HCT116 (cell line): ENCODE measurements around the gene DRAXIN. TPM values are rescaled to one million over a fixed set of nuclear protein-coding genes. Genes with fewer than 3 reads are reported as not detected.

Experiments used
- ATAC-seq: fragments of 200-7000 bp; cut with Tn5 transposase; 2 replicates; pipeline ENCODE4 v1.9.1; 2020; ENCODE audit warnings: mild to moderate bottlenecking, moderate library complexity
- BruUV-seq: library from RNA; stranded (reverse); fragments of 400-500 nt; replicated peaks from 2 replicates; lab custom pipeline; 2021; lab: Mats Ljungman, UMichigan
- CTCF ChIA-PET: fragments of 300-600 bp; sonication (Branson Sonifier 250); formaldehyde crosslinking; loops from one replicate; lab custom pipeline; 2021; ENCODE audit warnings: antibody characterized with exemption; lab: Charles Lee
- POLR2A ChIA-PET: fragments of 300-600, 350-600 bp; sonication (Branson Sonifier 250); formaldehyde crosslinking; loops from one replicate; lab custom pipeline; 2021; ENCODE audit warnings: antibody characterized with exemption; lab: Charles Lee
- RAD21 ChIA-PET, 2 experiments: fragments of 300-600 bp; sonication (Branson Sonifier 250); formaldehyde crosslinking; loops; one replicate each; lab custom pipeline; 2023; ENCODE audit warnings: low total read pairs in 2 of 2; ENCODE audit not compliant: uncharacterized antibody in 2 of 2, unreplicated experiment in 2 of 2, low non-redundant PET in 1 of 2; lab: Charles Lee
- DNase-seq: peaks from one replicate; pipeline ENCODE4 v3.0.0-alpha.2; 2010; ENCODE audit warnings: low read depth, low spot score
- H2AFZ ChIP-seq: fragments of 200-600 bp; shearing (Covaris generic), sonication (generic); 2 replicates; pipeline ENCODE4 v1.6.1; 2017; ENCODE audit warnings: low read depth, mixed run types, mixed read lengths, antibody characterized with exemption, low read length; ENCODE audit not compliant: poor library complexity, severe bottlenecking
- H3K27ac ChIP-seq: 2 replicates; pipeline ENCODE4 v1.5.1; 2012; ENCODE audit warnings: low read depth, low read length
- H3K27me3 ChIP-seq: fragments of 200-600 bp; sonication (generic); 2 replicates; pipeline ENCODE4 v1.6.1; 2016; ENCODE audit warnings: mixed run types, low read length, mixed read lengths; ENCODE audit not compliant: insufficient read depth
- H3K36me3 ChIP-seq, 2 experiments: fragments of 200-500 bp in 1 of 2; fragments of 200-600 bp in 1 of 2; sonication (Bioruptor generic) in 1 of 2; sonication (generic) in 1 of 2; 2 replicates each; pipeline versions ENCODE4 v1.5.1 to v1.6.1; 2014 to 2016; ENCODE audit warnings: low read length in 2 of 2, inconsistent platforms in 1 of 2, mixed read lengths in 1 of 2, mixed run types in 1 of 2; ENCODE audit not compliant: insufficient read depth in 2 of 2, control insufficient read depth in 1 of 2
- H3K4me1 ChIP-seq, 2 experiments: fragments of 200-600 bp in 1 of 2; sonication (generic) in 1 of 2; 2 replicates each; pipeline versions ENCODE4 v1.5.1 to v1.6.1; 2012 to 2017; ENCODE audit warnings: low read length in 2 of 2, inconsistent platforms in 1 of 2, mild to moderate bottlenecking in 1 of 2, mixed read lengths in 1 of 2, mixed run types in 1 of 2, moderate library complexity in 1 of 2; ENCODE audit not compliant: insufficient read depth in 2 of 2, control insufficient read depth in 1 of 2
- H3K4me2 ChIP-seq: fragments of 200-600 bp; sonication (generic); 2 replicates; pipeline ENCODE4 v1.6.1; 2017; ENCODE audit warnings: mixed run types, low read length, mixed read lengths
- H3K4me3 ChIP-seq, 2 experiments: fragments of 200-600 bp in 1 of 2; sonication (generic) in 1 of 2; replicated peaks in 1 of 2; 2 replicates each; pipeline ENCODE4 v1.5.1; 2011 to 2016; ENCODE audit warnings: low read length in 2 of 2, control low read depth in 1 of 2, low read depth in 1 of 2, mild to moderate bottlenecking in 1 of 2, mixed read lengths in 1 of 2, mixed run types in 1 of 2
- H3K79me2 ChIP-seq: fragments of 200-600 bp; sonication (generic); 2 replicates; pipeline ENCODE4 v1.6.1; 2017; ENCODE audit warnings: mild to moderate bottlenecking, mixed run types, low read length, moderate library complexity, mixed read lengths; ENCODE audit not compliant: insufficient read depth
- H3K9ac ChIP-seq: fragments of 200-600 bp; sonication (generic); 2 replicates; pipeline ENCODE4 v1.6.1; 2016; ENCODE audit warnings: low read length, mixed read lengths
- H3K9me2 ChIP-seq: fragments of 200-600 bp; sonication (generic), shearing (Covaris generic); 2 replicates; pipeline ENCODE4 v1.6.1; 2017; ENCODE audit warnings: mixed run types, mild to moderate bottlenecking, moderate library complexity; ENCODE audit not compliant: insufficient read depth
- H3K9me3 ChIP-seq, 2 experiments: fragments of 200-500 bp in 1 of 2; fragments of 200-600 bp in 1 of 2; sonication (Bioruptor generic) in 1 of 2; sonication (generic) in 1 of 2; 2 replicates each; pipeline ENCODE4 v1.6.1; 2014 to 2017; ENCODE audit warnings: low read length in 2 of 2, mixed read lengths in 2 of 2, inconsistent platforms in 1 of 2, low read depth in 1 of 2, mild to moderate bottlenecking in 1 of 2, mixed run types in 1 of 2, moderate library complexity in 1 of 2; ENCODE audit not compliant: control insufficient read depth in 1 of 2, insufficient read depth in 1 of 2
- H4K20me1 ChIP-seq: fragments of 200-600 bp; sonication (generic), shearing (Covaris generic); 2 replicates; pipeline ENCODE4 v1.6.1; 2017; ENCODE audit warnings: mixed run types, mild to moderate bottlenecking, moderate library complexity; ENCODE audit not compliant: insufficient read depth
- ATF3 ChIP-seq: IDR thresholded peaks from 2 replicates; pipeline ENCODE4 v1.6.1; 2012
- CBX3 ChIP-seq: IDR thresholded peaks from 2 replicates; pipeline ENCODE4 v1.6.1; 2012; ENCODE audit warnings: low read depth
- CEBPB ChIP-seq: IDR thresholded peaks from 2 replicates; pipeline ENCODE4 v1.6.1; 2012; ENCODE audit warnings: low read depth
- EGR1 ChIP-seq: IDR thresholded peaks from 2 replicates; pipeline ENCODE4 v1.6.1; 2012; ENCODE audit warnings: low read depth
- EZH2 ChIP-seq: fragments of 200-600 bp; sonication (generic); IDR thresholded peaks from 2 replicates; pipeline ENCODE4 v1.6.1; 2017; ENCODE audit warnings: antibody characterized with exemption, mixed run types
- FOSL1 ChIP-seq: IDR thresholded peaks from 2 replicates; pipeline ENCODE4 v1.6.1; 2012; ENCODE audit warnings: low read depth
- RAD21 ChIP-seq: IDR thresholded peaks from 2 replicates; pipeline ENCODE4 v1.6.1; 2012; ENCODE audit warnings: low read depth, mild to moderate bottlenecking
- REST ChIP-seq: IDR thresholded peaks from 2 replicates; pipeline ENCODE4 v1.6.1; 2012; ENCODE audit warnings: low read depth
- SIN3A ChIP-seq: IDR thresholded peaks from 2 replicates; pipeline ENCODE4 v1.6.1; 2012; ENCODE audit warnings: low read depth
- SP1 ChIP-seq: IDR thresholded peaks from 2 replicates; pipeline ENCODE4 v1.6.1; 2012; ENCODE audit warnings: low read depth
- TCF7L2 ChIP-seq: IDR thresholded peaks from 2 replicates; pipeline ENCODE4 v1.7.0; 2011; ENCODE audit warnings: borderline replicate concordance, inconsistent platforms; ENCODE audit not compliant: insufficient read depth, insufficient read length; ENCODE audit errors: extremely low read depth
- YY1 ChIP-seq: IDR thresholded peaks from 2 replicates; pipeline ENCODE4 v1.6.1; 2011; ENCODE audit warnings: low read length, low read depth, moderate library complexity, mild to moderate bottlenecking; ENCODE audit not compliant: insufficient replicate concordance; ENCODE audit errors: extremely low read depth
- ZFX ChIP-seq: fragments of 450-650 bp; IDR thresholded peaks from 2 replicates; pipeline ENCODE4 v1.6.1; 2017
- intact Hi-C: fragments of 100-400 bp; cut with micrococcal nuclease; formaldehyde crosslinking; loops from 2 replicates; pipeline ENCODE4 v1.10.0; 2022
- total RNA-seq: library from RNA; stranded (reverse); gene quantifications from one replicate; pipeline ENCODE4 v1.2.1, GENCODE V29; 2021; ENCODE audit not compliant: unreplicated experiment

DRAXIN gene
- total RNA-seq, 1 experiment from 2014 or later = 0.47 TPM

GRCh38 chr1:11647333-11647732 lies 44.2 kb upstream of the DRAXIN start:
- ChIA-PET POLR2A (no interaction called here), CTCF (no interaction called here), RAD21 (no interaction called here)
- H2AFZ ChIP-seq = no peak overlapping the region
- H3K4me1 ChIP-seq = peaks cover 17 to 29% of the 10 kb centered on the region in 2 experiments; a peak in 3 of 4 replicates
- H3K27ac ChIP-seq = no peak overlapping the region
- H3K4me3 ChIP-seq = no peak overlapping the region
- no peaks in the 10 kb centered on the region for H4K20me1 ChIP-seq
- no TSS peak for BruUV-seq
- H3K36me3 ChIP-seq = no peaks in the 10 kb centered on the region
- H3K9me2 ChIP-seq = no peaks in the 10 kb centered on the region
- intact Hi-C loops = no loop called here
- DNase-seq = no peak
- H3K9me3 ChIP-seq = no peaks in the 10 kb centered on the region
- no peak for ATAC-seq
- H3K9ac ChIP-seq = no peak overlapping the region
- H3K4me2 ChIP-seq = no peak overlapping the region
- H3K27me3 ChIP-seq = no peaks in the 10 kb centered on the region
- TF ChIP-seq SIN3A (no peak), CBX3 (no peak), ATF3 (no peak), CEBPB (no peak), RAD21 (no peak)
- H3K79me2 ChIP-seq = peaks cover 5% of the 10 kb centered on the region; the same call in 1 of the 2 replicates

- ChIA-PET POLR2A (no interaction called here), RAD21 (no interaction called here), CTCF (no interaction called here)
- BruUV-seq = no TSS peak
- DNase-seq = no peak
- H2AFZ ChIP-seq = no peak overlapping the region
- intact Hi-C loops = no loop called here
- no peaks in the 10 kb centered on the region for H3K9me2 ChIP-seq
- no peaks in the 10 kb centered on the region for H3K36me3 ChIP-seq
- no peak for ATAC-seq
- H3K9me3 ChIP-seq = no peaks in the 10 kb centered on the region
- no peak overlapping the region for H3K27ac ChIP-seq
- H3K9ac ChIP-seq = no peak overlapping the region
- H3K4me2 ChIP-seq = no peak overlapping the region
- no peak for TF ChIP-seq TCF7L2
- TF ChIP-seq FOSL1 = no peak
- TF ChIP-seq YY1 = no peak
- TF ChIP-seq EGR1 = no peak
- TF ChIP-seq REST = no peak
- TF ChIP-seq SP1 = no peak
- no peak for TF ChIP-seq EZH2
- no peak for TF ChIP-seq ZFX
- H3K79me2 ChIP-seq = peaks cover 7% of the 10 kb centered on the region; the same call in 1 of the 2 replicates
- no peaks in the 10 kb centered on the region for H4K20me1 ChIP-seq
- no peaks in the 10 kb centered on the region for H3K27me3 ChIP-seq
- no peak overlapping the region for H3K4me3 ChIP-seq
- H3K4me1 ChIP-seq = peaks cover 23 to 37% of the 10 kb centered on the region in 2 experiments; a peak in 3 of 4 replicates
Observed at GRCh38 chr1:11648039-11648438, 43.5 kb upstream of the DRAXIN start.
